Occipital lobe (tissue), 2 donors: ENCODE results near the gene QRICH1. TPM values are rescaled to one million over a fixed set of nuclear protein-coding genes. Genes with fewer than 3 reads are reported as not detected.

Source experiments
- DNase-seq: peaks from one replicate; lab custom pipeline; 2025; lab: John Stamatoyannopoulos, UW
- total RNA-seq: library from RNA; depleted of rRNA; stranded (reverse); fragments of >200 nt; gene quantifications from one replicate; pipeline ENCODE4 v1.2.3, GENCODE V29; 2014

The QRICH1 gene
- total RNA-seq, 1 donor from 2014 or later, result 113 TPM

DNA sequence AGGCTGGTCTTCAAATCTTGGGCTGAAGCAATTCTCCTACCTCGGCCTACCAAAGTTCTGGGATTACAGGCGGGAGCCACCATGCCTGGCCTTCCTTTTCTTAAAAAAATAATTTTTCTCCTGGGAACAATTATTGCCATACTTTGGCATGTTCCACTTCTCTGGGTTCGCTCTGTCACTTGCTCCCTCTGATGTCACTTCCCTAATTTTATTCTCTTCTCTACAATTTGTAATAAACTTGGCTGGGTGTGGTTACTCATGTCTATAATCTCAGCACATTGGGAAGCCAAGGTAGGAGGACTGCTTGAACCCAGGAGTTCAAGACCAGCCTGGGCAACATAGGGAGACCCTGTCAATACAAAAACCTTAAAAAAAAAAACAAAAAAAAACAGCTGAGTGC, 58.6 kb downstream of the QRICH1 start:
- DNase-seq, result no peak

DNA sequence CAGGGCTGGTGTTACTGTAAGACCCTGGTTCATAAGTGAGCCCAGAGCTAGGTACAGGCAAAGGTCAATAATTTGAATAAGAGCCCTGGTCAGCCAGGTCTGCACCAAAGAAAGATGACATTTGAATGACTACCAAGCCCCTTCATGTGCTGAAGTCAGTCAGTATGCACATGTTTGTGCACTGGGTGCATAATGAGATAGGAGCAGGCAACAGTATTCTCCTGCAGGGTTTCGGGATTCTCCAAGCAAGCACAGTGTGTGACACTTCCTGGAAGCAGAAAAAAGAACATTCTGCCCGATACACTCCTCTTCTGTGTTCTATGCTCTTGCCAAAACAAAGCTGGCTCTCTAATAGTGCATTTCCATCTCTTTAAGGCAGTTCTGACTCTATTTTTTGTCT, 59.2 kb downstream of the QRICH1 start:
- no peak for DNase-seq

DNA sequence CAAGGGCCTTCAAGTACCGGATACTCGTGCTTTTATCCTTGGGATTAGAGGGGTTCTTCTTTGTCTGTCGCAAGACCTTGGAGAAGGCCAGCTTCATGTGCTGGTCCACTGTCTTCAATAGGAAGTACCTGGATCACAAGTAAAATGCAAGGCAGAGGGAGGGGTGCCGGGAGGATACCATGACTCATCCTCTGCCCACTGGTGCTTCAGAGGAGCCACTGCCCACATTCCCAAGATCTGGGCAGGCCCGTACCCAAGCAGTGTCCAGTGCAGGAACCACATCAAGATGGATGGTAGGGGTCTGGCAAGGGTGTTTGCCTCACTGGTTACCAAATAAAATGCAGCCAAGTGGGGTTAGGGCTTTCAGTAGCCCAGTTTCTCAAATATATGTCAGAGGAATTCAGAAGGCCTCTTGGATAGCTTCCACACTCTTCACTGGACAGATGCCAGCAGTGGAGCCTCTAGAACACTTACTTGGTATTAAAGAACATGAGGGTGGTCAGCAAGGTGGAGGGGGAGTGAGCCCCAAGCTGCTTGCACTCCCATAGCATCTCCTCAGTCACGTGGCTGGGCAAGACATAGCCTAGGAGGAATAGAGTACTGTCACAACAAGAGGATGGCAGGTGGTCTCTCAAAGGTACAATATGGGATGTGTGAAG, 61.1 kb downstream of the QRICH1 start:
- no peak for DNase-seq

DNA sequence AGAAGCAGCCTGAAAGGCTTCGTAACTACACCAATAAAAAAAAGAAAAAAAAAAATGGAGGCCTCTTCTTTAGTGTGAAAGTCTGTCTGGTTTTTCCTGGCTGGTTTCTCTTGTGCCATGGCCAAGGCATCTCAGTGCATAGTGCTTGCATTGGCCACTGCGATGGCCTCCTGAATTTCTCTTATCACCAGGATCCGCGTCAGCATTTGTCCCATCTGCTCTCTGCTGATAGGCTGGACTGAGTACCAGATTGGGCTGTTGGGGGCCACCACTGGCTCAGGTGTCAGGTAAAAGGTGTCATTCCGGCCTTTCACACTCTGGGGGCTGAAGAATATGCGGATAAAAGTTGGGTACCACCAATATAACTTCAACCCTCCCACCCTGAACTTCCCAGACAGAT, 63.5 kb downstream of the QRICH1 start:
- DNase-seq, result no peak

DNA sequence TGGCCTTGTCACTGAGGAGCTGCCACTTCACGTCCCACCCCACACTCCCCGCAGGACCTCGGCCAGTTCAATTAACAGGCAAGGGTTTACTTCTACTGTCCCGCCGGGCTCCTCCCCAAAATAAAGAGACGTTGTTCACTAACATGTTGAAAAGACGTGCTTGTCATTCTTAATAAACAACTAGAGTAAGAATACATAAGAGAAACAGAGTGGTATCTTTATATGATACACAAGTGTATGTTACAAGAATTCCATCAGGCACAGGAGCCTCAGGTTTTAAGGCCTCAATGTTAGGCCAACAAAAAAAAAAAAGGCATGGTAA, 64.3 kb downstream of the QRICH1 start:
- DNase-seq, result no peak

DNA sequence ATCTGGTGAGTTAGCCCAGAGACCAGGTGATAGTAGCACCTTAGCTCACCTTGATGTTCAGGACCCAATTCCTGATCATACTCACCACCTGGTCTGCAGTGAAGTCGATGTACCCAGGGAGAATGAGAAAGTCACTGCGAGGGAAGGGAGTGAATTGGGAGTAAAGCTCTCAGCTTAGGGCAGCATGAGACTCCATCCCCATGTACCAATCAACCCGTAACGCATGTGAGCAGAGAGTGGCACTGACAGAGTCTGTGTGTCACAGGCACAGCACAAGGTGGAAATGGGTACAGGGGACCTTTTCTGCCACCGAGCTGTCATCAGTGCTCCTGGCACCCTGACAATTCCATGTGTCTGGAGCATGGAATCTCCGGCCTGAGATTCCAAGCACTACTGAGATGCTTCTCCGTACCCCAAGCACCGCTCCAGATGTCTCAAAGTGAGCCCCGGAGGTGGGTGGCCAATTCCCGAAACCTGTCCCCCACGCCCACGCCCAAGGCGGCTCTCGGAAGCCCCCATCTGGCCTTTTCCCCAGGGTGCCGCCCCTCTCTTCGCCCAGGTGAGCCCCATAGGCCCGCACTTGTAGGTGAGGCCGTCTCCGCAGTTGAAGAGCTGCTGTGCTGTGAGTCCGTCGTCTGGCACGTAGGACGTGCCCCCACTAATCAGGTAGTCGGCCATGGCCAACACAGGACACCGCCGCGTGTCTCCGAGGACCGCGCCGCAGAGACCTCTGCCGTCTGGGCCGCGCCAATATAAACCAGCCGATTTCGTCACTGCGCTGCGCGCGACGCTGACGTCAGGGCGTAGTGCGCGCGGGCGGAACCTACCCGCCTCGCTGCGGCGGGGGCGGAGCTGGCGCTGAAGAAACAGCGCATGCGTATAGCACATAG, 65.0 kb downstream of the QRICH1 start, which contains the start of gene IMPDH2:
Gene IMPDH2 (minus strand): TSS at position 726 of the 890 bp plus-strand sequence. CDS start 48 bp downstream, at position 678.
- DNase-seq, result peak; percentile 89

DNA sequence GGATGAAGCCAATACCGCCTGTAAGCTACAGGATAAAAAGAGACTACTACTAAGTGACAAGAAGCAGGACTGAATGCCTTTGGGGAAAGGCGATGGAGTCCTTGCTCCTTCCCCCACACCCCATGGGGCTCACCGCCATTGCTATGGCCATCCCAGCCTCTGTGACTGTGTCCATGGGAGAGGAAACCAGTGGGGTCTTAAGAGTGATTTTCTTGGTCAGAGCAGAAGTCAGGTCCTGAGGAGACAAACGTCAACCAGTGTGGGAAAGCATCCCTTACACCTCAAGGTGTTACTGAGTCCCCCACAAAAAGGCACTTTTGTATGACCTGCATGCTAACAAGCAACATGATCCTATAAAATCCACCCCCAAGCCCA, 65.6 kb downstream of the QRICH1 start:
- DNase-seq, result no peak

DNA sequence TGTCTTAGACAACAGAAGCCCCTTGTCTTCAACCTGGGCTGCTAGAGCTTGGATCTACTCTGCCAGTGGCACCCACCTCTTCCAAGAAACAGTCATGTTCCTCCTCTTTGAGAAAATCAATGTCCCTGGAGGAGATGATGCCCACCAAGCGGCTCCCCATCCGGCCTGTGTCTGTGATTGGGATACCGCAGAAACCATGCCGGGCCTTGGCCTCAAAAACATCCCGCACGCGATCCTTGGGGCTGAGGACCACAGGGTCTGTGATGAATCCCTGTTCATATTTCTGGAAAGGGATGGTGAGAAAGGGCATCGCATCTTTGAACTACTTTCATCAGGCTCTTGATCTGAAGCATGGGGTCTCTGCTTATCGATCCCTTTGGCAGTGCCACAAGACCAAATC, 66.2 kb downstream of the QRICH1 start:
- no peak for DNase-seq

DNA sequence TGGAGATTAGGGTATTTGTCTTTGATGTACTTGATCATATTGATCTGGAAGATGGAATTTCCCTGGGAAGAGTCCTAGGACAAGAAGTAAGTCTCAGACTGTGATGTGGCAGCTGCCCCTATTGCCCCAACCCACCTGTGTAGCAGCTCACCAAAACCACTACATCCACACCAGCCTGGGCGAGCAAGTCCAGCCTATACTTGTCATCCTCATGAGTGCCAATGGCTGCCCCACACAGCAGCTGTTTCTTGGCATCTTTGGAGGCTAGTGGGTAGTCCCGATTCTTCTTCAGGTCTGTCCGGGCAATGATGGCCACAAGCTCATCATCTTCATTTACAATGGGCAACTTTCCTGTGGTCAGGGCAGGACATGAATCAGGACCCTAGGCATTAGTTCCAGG, 67.3 kb downstream of the QRICH1 start:
- no peak for DNase-seq

DNA sequence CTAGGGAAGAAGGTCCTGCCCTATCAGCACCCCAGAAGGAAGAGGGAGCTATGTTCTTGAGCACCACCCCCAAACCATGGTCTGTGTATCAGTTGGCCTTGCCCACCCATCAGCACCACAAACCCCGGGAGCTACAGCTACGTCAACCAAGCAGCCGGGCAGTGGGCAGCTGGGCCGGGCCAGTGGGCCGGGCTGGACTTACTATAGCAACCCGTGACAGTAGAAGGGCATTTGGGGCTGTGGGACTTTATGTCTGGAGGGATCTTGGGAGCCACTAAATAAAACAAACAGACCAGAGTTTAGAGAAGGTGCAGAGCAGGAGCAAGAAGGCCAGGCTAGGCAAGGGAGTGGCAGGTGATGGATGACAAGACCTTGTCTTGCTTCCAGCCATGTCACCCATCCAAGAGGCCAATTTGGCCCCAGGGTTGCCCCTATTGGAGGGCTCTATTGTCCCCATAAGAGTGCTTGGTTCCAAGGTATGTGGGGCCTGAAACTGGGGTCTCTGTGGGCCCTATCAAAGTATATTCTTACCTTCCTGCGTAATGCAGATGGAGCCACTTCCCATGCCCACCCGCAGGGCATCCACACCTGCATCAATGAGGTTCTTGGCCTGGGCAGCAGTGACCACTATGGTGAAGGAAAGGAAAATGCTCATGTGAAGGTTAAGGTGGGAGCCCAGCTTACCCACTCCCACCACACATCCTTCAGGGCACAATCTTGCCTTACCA, 67.9 kb downstream of the QRICH1 start:
- DNase-seq, result no peak

DNA sequence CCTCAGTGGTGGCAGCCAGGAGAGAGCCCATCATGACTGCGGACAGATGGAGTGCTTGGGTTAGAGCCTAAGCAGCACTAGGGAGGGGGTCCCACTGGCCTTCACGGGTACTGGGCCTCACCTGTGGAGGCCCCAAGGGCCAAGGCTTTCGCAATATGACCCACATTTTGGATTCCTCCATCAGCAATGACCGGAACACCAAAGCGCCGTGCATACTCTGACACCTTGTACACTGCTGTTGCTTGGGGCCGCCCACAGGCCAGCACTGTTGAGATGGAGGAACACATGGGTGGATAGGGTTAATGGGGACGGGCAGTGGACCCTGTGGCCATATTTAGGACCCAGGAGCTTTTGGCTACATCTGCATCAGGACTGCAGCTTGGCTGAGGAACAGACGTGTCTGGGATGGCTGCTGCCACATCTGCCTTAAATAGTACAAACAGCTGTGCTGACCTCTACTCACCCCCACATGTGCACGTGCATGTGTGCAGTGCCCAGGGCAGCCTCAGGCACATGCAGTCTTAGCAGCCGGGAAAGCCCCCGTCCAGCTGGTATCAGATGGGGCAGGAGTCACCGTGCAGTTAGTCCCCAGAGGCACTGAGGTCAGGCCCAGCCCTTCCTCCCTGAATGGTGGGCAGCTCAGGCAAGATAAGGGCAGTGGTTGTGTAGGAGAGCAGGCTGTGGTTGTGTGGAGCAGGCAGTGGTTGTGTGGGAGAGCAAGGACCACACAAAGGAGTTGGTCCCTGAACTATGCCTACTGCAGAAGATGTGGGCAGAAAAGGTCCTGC, 68.7 kb downstream of the QRICH1 start:
- no peak for DNase-seq

DNA sequence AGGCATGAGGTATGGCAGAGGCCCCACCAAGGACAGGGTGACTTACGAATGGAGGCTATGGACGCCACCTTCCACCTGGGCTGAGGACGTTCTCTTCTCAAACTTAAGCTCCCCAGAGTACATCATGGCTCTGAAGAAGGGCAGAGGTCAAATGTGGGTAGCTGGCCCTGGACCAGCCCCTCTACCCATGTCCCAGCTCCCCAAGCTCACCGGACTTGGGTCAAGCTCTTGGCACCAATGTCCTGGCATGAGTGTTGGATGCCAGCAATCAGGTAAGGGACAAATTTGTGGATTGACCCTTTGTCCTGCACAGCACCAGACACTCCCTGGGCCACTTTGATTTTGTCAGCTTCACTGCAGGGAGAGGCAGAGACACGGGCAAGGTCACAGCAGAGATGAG, 69.4 kb downstream of the QRICH1 start:
- no peak for DNase-seq

DNA sequence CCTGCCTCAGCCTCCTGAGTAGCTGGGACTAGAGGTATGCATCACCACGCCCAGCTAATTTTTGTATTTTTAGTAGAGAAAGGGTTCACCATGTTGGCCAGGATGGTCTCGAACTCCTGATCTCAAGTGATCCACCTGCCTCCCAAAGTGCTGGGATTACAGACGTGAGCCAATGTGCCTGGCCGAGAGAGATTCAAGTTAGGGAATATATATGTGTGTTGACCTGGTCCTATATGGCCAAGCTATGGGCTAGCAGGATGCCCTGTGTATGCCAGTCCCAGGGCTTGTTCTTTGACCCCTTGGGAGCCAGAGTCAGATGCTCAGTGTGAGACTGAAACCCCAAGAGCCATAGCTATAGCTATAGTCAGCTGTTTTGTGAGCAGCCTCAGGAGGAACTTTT, 70.1 kb downstream of the QRICH1 start:
- no peak for DNase-seq

DNA sequence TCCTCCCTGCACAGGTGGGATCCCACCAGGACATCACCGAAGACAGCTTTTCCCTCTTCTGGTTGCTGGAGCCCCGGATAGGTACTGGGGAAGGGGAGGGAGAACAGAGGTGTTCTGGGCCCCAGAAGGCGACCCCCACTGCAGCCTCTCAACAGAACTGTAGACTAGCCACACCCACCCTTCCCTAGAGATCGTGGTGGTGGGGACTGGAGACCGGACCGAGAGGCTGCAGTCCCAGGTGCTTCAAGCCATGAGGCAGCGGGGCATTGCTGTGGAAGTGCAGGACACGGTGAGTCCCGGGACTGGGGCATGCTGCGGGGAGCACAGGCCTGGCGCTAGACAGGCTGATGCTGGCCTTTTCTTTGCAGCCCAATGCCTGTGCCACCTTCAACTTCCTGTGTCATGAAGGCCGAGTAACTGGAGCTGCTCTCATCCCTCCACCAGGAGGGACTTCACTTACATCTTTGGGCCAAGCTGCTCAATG, 71.1 kb downstream of the QRICH1 start:
- DNase-seq, result no peak

DNA sequence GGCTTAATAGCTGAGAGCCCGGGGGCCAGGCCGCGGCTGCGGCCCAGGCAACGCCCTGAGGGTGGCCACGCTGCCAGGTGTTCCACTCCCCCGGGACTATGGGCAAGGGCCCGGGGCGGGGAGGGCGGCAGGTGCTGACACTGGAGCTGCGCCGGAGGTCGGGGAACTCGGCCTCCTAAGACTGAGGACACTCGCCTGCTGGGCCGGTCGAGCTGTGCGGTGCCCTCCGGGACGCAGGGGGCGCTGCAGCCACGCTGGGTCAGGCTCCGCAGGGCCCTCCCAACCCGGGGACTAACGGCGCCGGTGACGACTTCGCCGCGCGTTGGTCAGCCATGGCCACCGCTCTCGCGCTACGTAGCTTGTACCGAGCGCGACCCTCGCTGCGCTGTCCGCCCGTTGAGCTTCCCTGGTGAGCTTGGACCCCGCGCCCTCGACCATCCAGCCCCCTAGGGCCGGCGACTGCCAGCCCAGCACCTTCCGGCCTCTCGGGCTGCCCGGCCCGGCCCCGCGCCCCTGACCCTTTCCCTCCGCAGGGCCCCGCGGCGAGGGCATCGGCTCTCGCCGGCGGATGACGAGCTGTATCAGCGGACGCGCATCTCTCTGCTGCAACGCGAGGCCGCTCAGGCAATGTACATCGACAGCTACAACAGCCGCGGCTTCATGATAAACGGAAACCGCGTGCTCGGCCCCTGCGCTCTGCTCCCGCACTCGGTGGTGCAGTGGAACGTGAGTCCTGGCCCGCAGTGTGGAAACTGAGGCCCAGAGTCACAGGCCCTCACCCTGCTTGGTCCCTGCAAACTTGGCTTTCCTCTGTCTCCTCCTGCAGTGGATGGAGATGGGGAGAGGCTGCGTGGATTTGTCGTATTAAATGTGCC, 71.8 kb downstream of the QRICH1 start, which contains the start of gene NDUFAF3:
Gene NDUFAF3 (plus strand): TSS at position 309 of the 875 bp plus-strand sequence. CDS start 24 bp downstream, at position 333.
- DNase-seq, result peak; percentile 81

DNA sequence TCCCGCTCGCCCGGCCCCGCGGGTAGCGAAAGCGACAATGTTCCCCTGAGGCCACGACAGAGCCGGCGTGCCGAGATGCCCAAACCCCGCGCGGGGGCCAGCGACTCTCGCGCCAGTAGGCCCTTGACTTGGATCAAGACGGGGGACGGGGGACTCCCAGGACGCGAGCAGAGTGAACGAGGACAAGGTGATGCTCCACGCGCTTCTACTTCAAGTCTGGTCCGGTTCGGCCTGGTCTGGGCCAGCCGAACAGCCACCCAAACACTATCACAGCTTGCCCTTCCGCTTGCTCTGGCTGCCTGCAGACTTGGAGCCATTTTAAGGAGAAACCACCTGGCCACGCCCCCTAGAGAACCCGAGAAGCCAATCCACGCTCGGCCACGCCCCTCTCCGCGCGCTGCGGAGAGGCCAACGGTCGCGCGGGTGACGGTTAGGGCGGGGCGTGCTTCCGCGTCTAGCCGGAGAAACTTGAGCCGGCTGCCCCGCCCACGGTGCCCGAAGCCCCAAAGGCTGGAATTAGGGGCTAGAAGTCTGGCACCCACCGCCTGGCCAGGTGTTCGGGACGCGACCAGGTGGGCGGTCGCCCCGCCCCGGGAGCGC, 72.6 kb downstream of the QRICH1 start:
- peak; percentile 95 for DNase-seq

DNA sequence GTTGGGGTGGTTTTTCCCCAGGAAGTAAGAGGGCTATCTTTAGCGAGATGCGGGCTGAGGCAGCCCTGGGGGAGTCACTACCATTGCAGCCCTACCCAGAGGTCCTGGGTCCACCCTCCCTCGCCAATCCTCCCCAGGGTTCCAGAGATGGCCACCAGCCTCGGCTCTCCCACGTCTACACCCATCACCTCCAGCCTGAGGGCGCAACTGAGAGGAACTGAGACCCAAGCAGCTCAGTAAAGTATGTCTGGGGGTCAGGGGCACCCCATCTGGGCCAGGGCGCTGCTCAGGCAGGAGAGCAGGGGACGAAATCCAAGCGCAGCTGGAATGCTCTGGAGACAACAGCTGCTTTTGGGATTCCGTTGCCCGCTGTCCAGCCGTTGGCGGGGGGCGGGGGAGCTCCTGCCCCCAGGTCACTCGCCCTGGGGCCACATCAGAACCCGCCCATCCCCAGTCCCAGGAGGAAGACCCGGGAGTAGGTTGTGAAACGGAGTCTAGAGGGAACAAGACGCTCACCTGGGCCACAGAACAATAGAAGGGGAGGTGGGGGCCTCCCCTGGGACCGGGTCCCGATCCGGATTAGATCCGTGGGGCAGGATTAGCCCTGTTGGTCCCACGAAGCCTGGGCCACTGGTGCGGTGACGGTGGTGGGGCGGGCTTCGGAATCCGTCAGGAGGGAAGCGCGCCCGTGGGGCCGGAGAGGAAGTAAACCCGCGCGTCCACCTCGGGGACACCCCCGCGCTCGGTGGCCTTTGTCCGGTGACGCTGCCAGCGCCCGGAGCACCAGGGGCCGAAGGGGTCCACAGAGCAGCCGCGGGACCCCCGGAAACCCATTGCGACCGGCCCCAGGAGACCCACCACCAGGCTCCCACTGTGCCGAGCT, 73.3 kb downstream of the QRICH1 start:
- no peak for DNase-seq

DNA sequence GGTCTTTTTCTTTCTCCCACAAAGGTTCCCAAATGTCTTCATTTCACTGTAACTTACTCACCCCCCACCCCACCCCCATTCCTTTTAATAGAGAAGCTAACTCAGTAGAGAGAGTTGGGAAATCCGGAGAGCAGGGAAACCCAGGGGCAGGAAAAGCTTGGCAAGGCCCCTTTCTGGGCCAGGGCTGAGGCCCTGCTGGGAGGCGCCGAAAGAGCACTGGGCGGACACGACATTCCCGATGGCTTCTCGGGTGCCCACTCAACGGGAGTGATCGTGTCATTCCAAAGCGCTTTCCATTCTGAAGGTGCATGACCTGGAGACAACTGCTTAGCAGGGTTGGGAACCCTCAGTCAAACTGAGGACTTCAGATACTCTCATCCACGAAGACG, 73.9 kb downstream of the QRICH1 start:
- no peak for DNase-seq

DNA sequence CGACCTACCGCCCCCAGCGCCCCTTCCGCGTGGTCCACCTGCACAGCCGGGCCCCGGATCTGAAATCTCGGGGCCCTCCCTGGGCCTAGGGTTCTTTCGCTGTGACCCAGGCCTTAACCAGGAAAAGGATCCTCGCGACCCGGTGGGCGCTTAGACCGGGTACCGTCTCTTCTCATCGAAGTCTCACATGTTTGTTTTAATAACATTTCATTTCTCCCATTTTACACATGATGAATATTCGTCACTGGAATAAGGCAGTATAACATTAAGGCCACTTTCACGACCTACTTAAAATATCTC, 75.2 kb downstream of the QRICH1 start:
- DNase-seq, result no peak
